ENCODE results near the gene SHQ1. TPM values are rescaled to one million over a fixed set of nuclear protein-coding genes. Genes with fewer than 3 reads are reported as not detected.

SHQ1 gene
- polyA plus RNA-seq, 1 experiment = 16.6 TPM

GRCh38 chr3:72821161-72821781 is 27.0 kb downstream of the SHQ1 start:
- H3K27me3 ChIP-seq (ENCODE audit: control insufficient read depth, insufficient read depth, low read length) = no peaks in the 10 kb centered on the region
- no peak overlapping the region for H3K27ac ChIP-seq (ENCODE audit: low read depth, low read length)
- no peak for DNase-seq (ENCODE audit: low read depth, low spot score)
- CTCF ChIA-PET = interaction anchor here (0.6 to 9.6 kb wide), 31 partner anchors 9 to 1110 kb away, joined by 3 to 208 read pairs (median 7); no protein-coding TSS in a partner anchor
- no peak for TF ChIP-seq CTCF (IDR thresholded peaks at IDR 0.05; ENCODE audit: low read depth, low read length)
- POLR2A ChIA-PET = no interaction called here
- H3K4me3 ChIP-seq (ENCODE audit: low read depth, low read length) = no peak overlapping the region
- no peaks in the 10 kb centered on the region for H3K9me3 ChIP-seq (ENCODE audit: control insufficient read depth, insufficient read depth, low read length)

- Histone ChIP-seq H3K27ac (ENCODE audit: low read depth, low read length) (no peak overlapping the region), H3K27me3 (ENCODE audit: control insufficient read depth, insufficient read depth, low read length) (no peaks in the 10 kb centered on the region), H3K4me3 (ENCODE audit: low read depth, low read length) (no peak overlapping the region), H3K9me3 (ENCODE audit: control insufficient read depth, insufficient read depth, low read length) (no peaks in the 10 kb centered on the region)
- DNase-seq (ENCODE audit: low read depth, low spot score) = no peak
- ChIA-PET POLR2A (no interaction called here), CTCF (interaction anchor here (3.4 to 9.6 kb wide), 5 partner anchors 12 to 1109 kb away, joined by 20 to 208 read pairs (median 32); no protein-coding TSS in a partner anchor)
- no peak for TF ChIP-seq CTCF (IDR thresholded peaks at IDR 0.05; ENCODE audit: low read depth, low read length)
Observed at GRCh38 chr3:72820415-72820814, 27.8 kb downstream of the SHQ1 start.

GRCh38 chr3:72818905-72819304 is 29.3 kb downstream of the SHQ1 start:
- Histone ChIP-seq H3K4me3 (ENCODE audit: low read depth, low read length) (no peak overlapping the region), H3K27me3 (ENCODE audit: control insufficient read depth, insufficient read depth, low read length) (no peaks in the 10 kb centered on the region), H3K9me3 (ENCODE audit: control insufficient read depth, insufficient read depth, low read length) (no peaks in the 10 kb centered on the region), H3K27ac (ENCODE audit: low read depth, low read length) (peak overlapping the region; percentile 55)
- POLR2A ChIA-PET = no interaction called here
- DNase-seq (ENCODE audit: low read depth, low spot score) = peak; percentile 75
- CTCF ChIA-PET = interaction anchor here (0.6 to 9.6 kb wide), 15 partner anchors 10 to 1107 kb away, joined by 3 to 208 read pairs (median 4); no protein-coding TSS in a partner anchor
- no peak for TF ChIP-seq CTCF (IDR thresholded peaks at IDR 0.05; ENCODE audit: low read depth, low read length)

- H3K9me3 ChIP-seq (ENCODE audit: control insufficient read depth, insufficient read depth, low read length) = no peaks in the 10 kb centered on the region
- no peaks in the 10 kb centered on the region for H3K27me3 ChIP-seq (ENCODE audit: control insufficient read depth, insufficient read depth, low read length)
- ChIA-PET CTCF (interaction anchor here (0.7 to 9.6 kb wide), 14 partner anchors 9 to 1107 kb away, joined by 3 to 208 read pairs (median 4); no protein-coding TSS in a partner anchor), POLR2A (no interaction called here)
- TF ChIP-seq CTCF (IDR thresholded peaks at IDR 0.05; ENCODE audit: low read depth, low read length) = peak; percentile 73
- no peak for DNase-seq (ENCODE audit: low read depth, low spot score)
- no peak overlapping the region for H3K4me3 ChIP-seq (ENCODE audit: low read depth, low read length)
- H3K27ac ChIP-seq (ENCODE audit: low read depth, low read length) = peak overlapping the region; percentile 55
Observed at GRCh38 chr3:72818092-72818773, 30.0 kb downstream of the SHQ1 start.

- Histone ChIP-seq H3K27ac (ENCODE audit: low read depth, low read length) (no peak overlapping the region), H3K27me3 (ENCODE audit: control insufficient read depth, insufficient read depth, low read length) (no peaks in the 10 kb centered on the region), H3K4me3 (ENCODE audit: low read depth, low read length) (no peak overlapping the region), H3K9me3 (ENCODE audit: control insufficient read depth, insufficient read depth, low read length) (no peaks in the 10 kb centered on the region)
- POLR2A ChIA-PET = no interaction called here
- CTCF ChIA-PET = interaction anchor here (2.1 kb wide), 1 partner anchor 941 kb away, joined by 17 read pairs; no protein-coding TSS in a partner anchor
- DNase-seq (ENCODE audit: low read depth, low spot score) = no peak
- no peak for TF ChIP-seq CTCF (IDR thresholded peaks at IDR 0.05; ENCODE audit: low read depth, low read length)
Observed at GRCh38 chr3:72816862-72817355, 31.3 kb downstream of the SHQ1 start.

All from AG04450 (cell line).